ENCODE results near the gene PLPPR1.

Gene PLPPR1

DNA sequence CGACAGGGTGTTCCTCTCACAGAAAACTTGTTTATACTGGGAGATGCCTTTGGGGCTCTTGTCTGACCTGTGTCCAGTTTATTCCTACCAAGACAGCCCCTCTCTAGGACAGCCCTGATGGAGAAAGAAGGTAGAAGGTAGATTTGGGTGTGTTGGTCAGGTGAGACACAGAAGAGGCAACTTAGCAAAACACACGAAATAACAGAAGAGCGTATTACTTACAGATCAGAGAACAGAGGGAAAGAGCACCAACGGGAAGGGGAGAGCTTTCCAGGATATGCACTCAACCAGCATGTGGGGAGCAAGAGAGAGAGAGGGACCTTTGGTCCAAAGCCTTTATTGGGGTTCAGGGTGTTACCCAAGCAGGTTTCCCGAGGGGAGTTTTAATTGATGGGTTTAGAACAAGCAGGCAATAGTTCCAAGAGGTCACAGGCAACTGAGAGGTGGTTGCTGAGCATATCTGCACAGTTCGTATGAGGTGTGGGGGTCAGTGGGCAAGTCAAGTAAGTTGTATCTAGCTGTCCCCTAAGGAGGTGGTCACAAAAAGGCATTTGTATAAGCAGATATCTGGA lies 324.5 kb downstream of the PLPPR1 start:
- DNase-seq (ENCODE audit: low spot score): no peak

DNA sequence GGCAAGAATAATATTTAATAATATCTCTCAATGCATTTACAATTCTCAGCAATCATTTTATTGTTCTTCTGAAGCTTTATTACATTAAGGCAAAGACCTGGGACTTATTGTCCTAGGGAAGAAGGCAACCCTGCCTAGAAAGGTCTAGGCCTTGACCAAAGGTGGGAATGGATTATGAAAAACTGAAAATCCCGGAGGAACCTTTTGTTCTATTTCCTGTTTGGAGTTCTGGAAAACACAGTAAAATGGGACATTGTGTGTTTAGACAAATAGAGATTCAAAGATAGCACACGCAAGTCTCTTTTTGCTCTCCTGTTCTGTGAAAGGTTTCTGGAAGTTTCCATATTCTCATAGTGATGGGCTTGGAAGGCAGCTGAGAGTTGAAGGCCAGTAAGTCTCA lies 325.2 kb downstream of the PLPPR1 start:
- no peak for DNase-seq (ENCODE audit: low spot score)

DNA sequence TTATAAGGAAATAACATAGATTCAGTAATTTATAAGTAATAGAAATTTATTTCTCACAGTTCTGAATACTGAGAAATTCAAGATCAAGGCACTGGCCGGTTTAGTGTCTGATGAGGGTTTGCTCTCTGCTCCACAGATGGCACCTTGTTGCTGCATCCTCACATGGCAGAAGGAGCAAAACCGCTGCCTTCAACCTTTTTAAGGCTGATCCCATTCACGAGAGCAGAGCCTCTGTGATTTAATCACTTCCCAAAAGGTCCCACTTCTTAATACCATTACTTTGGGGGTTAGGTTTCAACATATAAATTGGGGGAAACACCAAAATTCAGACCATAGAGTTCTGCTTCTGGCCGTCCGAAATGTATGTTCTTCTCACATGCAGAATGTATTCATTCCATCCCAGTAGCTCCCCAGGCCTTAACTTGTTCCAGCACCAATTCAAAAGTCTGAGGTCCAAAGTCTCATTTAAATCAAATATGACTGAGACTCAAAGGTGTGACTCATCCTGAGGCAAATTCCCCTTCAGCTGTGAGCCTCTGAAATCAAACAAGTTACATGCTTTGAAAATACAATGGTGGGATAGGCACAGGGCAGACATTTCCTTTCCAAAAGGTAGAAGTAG lies 325.7 kb downstream of the PLPPR1 start:
- no peak for DNase-seq (ENCODE audit: low spot score)

DNA sequence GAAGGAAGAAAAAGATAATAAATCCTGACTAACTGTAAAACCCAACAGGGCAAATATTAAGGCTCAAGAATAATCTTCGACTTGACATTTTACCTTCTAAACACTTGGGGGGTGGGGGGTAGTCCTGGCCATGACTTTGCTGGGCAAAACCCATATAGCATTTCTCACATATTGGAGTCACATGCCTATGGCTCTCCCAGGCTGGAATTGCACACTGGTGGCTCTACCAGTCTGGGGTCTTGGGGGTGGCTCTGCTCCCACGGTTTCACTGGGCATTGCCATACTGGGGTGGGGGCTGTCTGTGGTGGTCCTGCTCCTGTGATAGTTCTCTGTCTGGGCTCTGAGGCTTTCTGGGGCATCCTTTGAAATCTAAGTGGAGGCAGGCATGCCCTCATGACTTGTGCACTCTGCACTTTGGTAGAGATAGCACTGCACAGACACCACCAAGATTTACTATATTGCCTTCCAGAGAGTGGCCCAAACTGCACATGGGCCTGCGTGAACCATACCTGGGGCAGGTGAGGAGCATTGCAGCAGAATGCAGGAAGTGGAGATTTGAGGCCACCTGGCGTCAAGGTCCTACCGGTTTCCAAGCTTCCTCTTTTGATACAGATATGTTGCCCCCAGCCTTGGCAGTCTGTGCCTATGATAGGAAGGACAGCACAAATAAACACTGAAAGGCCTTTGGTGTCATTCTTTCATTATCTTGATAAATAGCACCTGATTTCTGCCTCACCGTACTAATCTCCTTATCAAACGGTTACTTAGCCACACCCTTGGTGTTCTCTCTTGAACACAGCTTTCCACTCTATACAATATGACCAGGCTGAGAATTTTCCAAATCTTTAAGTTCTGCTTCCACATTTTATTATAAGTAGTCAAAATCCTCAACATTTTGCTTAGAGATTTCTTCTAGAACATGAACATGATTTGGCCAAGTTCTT lies 326.5 kb downstream of the PLPPR1 start:
- DNase-seq (ENCODE audit: low spot score): no peak

DNA sequence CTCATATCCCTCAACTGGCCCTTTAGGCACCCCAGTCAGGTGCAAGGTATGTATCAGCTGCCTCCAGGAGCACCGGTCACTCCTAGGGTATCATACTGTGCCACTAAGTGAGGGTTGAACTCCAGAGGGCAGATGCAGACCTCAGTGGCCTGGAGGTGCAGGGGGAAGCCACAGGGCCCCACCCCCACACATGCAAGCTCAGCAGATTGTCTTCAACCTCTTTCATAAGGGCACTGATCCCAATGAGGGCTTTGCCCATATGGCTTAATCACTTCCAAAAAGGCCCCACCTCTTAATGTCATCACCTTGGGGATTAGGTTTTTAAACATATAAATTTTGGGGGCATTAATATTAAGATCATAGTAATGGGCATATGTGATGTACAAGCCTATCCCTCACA lies 328.1 kb downstream of the PLPPR1 start:
- no peak for DNase-seq (ENCODE audit: low spot score)

DNA sequence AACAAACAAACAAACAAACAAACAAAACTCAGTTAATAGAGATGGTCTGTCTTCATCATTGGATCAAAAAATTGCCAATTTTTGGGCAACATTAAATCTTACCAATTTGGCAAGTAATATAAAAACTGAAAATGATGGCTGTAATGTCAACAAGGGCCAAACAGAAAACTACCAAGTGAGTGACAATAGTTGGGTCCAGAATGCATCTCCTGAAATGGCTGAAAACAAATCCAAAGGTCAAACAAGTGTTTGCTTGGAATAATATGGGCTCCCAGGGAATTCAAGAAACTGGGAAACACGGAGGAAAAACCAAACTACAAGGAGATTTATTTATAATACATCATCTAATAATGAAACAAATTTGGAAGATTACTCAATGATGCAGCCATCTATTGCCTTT lies 331.2 kb downstream of the PLPPR1 start:
- DNase-seq (ENCODE audit: low spot score): no peak

DNA sequence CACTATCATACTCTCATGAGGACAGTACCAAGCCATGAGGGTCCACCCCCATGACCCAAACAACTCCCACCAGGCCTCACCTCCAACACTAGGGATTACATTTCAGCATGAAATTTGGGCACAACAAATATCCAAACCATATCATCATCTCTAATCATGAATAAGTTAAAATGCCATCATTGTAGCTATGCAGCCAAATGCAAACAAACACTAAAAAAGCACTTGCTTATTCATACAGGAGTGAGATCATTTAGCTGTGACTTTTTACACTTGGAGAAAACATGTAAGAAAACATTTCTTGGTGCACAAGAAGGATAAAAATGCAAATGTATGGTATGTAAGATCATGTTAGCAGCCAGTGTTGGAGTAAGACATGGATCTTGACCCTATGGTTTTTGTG lies 332.1 kb downstream of the PLPPR1 start:
- DNase-seq (ENCODE audit: low spot score): no peak

DNA sequence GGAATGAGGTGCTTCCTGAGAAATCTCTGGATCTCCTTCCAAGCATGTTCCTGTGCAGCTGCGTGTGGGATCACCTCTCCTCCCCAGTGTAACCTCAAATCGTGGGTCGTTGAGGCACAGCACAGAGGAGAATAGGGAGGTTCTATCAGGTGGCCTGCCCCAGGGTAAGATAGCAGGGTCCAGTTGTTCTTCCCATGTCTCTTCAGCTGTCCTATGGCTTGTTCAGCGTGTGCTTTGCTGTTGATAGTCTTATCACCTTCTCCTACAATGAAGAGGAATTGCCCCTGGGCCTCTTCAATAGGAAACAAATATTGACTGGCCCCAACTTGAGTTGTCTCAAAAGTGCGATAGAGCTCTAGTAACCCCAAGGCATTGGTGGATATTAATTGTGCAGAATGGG lies 333.9 kb downstream of the PLPPR1 start:
- DNase-seq (ENCODE audit: low spot score): no peak

DNA sequence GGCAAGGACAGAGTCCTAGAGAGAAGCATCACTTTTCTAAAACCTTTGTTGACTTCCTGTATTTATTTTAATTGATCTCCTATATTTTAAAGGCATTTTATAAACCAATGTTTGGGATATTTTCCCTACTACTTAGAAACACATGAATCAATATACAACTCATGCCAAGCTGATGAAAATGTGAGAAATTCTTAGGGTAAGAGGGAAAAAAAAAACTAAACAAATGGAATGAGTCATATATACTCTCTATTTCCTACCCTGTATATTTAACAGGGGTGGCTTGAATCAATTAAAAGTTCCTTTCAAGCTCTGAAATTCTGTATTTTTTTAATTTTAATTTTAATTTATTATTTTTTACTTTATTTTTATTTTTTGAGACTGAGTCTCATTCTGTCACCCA lies 336.7 kb downstream of the PLPPR1 start:
- no peak for DNase-seq (ENCODE audit: low spot score)

DNA sequence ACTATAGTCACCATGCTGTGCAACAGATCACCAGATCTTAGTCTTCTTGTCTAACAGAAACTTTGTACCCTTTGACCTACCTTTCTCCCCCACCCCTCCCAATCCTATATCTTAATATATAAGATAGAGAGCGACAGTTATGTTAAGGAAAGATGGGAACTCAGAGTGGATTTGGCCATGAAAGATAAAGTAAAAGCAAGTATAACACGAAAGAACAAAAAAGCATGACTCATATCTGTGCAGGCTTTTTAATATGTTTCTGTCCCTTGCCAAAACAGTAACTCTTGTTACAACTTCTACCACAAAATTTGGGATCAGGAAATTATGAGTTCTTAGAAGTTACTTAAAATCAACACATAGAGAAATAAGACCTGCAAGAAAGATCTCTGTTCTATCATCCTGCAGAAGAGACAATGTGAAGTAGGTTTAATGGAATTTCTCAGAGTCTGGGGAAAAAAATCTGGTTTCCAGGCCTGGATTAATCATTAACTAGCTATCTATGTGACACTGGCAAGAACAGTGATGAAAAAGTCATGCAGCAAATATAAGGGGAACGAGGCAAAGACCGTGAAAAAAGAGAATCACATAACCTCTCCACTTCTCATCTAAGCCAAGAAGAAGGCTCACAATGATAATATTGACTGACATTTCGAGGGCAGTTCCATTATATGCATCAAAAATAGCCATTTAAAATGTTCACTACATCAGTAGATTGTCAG lies 337.7 kb downstream of the PLPPR1 start:
- no peak for DNase-seq (ENCODE audit: low spot score)

DNA sequence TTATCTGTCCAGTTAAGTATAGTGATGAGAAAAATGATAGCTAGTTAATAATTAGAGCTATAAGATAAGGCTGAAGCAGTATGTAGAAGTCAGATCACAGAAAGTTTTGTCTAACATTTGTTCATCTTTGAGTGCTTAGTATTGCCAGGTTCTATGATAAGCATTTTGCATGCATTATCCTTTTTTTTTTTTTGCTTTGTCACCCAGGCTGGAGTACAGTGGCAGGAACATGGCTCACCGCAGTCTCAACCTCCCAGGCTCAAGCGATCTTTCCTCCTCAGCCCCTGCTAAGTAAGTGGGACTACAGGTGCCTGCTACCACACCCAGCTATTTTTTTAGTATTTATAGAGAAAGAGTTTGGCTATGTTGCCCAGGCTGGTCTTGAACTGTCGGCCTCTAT lies 338.8 kb downstream of the PLPPR1 start:
- no peak for DNase-seq (ENCODE audit: low spot score)

DNA sequence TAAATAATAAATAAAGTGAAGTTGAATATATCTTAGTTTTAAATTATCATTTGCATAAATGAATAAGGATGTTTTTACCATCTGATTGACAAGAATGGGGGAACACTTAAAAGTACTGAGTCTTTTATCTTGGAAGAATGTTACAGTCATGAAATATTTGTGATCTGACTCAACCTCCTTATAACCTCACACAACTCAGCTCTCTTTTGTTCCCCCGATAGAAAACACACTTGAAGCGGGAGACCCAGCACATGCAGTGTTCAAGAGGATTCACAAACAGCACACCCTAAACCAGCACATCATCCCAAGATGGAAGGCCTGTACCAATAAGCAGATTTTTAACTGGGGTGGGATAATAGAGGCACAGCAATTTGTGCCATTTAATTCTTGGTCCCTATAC lies 340.8 kb downstream of the PLPPR1 start:
- no peak for DNase-seq (ENCODE audit: low spot score)

DNA sequence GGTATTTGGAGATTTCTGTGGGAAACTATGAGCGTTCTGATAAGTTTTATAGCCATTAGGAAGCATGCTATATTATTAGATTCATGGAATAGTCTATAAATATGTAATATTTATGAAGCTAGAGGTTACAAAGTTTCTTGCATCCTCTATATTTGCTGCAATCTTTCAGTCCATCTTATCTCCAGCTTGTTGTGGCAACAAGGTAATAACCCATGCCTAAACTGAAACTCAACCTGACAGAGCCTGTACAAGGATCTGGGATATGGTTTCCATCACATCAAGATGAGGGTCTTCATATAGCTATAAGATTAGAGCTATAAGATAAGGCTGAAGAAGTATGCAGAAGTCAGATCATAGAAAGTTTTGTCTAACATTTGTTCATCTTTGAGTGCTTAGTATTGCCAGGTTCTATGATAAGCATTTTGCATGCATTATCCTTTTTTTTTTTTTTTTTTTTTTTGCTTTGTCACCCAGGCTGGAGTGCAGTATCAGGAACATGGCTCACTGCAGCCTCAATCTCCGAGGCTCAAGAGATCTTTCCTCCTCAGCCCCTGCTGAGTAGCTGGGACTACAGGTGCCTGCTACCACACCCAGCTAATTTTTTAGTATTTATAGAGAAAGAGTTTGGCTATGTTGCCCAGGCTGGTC lies 341.5 kb downstream of the PLPPR1 start:
- DNase-seq (ENCODE audit: low spot score): no peak

DNA sequence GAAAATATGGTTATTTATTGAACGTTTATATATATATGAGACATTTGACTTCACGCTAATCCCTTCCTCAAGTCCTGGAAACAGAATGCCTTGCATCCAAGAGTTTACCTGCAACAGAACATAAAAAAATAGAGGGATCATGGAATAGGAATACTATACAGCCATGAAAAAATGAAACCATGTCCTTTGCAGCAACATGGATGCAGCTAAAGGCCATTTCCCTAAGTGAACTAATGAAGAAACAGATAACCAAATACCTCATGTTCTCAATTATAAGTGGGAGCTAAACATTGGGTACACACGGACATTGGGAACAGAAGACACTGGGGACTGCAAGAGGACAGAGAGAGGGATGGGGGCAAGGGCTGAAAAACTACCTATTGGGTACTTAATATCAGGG lies 343.3 kb downstream of the PLPPR1 start:
- no peak for DNase-seq (ENCODE audit: low spot score)

DNA sequence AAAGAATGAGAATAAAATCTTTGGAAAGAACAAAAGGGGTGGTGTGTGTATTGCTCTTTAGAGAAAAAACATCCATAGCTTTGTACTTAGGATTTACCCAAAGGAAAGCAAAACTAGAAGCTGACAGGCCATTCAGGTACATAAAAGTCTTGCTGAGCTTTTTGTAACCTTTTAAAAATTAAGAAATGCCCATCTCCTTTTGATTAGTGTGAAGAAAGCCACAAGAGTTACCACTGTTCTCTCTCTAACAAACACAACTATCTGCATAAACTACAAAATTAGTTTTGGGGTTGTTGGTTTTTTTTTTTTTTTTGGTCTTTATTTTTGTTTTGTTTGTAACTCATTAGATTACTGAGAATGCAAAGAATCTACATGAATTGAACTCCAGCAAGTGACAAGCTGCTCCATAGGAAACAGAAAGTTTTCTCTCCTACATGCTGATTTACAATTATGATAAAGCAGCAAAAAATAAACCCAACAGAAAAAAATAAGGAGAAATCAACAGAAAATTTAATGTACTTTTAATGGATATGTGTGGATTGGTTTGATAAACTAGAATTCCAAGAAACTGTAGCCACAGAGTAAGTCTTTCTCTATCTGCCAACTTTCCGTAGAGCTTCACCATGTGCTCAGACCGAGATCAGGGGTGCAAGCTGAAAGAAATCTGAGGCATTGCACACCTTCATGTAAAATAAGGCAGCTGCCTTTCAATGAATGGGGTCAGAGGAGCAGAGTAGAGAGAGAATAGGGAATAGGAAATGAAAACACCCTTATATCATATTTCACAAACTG lies 344.0 kb downstream of the PLPPR1 start:
- no peak for DNase-seq (ENCODE audit: low spot score)
